ENCODE measurements around the gene C2orf42.
A peak's percentile ranks its signal among the peaks of the same experiment; 100 is the strongest.

C2orf42 gene

GRCh38 chr2:70125498-70125898 is 65.3 kb downstream of the C2orf42 start:
- Histone ChIP-seq H3K4me1 (ENCODE audit: control insufficient read depth, insufficient read depth, low read length) (peaks cover 36% of the 10 kb centered on the region), H3K4me2 (ENCODE audit: low read length) (peak overlapping the region; percentile 92), H3K4me3 (ENCODE audit: low read length) (peak overlapping the region; percentile 75), H3K9me3 (replicated peaks; ENCODE audit: low read length) (no peaks in the 10 kb centered on the region), H3K27me3 (ENCODE audit: control insufficient read depth, insufficient read depth, low read length) (no peaks in the 10 kb centered on the region), H3K36me3 (ENCODE audit: insufficient read depth, low read length) (no peaks in the 10 kb centered on the region), H3K9ac (ENCODE audit: low read depth, low read length) (peak overlapping the region; percentile 97)

GRCh38 chr2:70124983-70125480 is 65.8 kb downstream of the C2orf42 start:
- H3K4me3 ChIP-seq (ENCODE audit: low read length) = peak overlapping the region; percentile 75
- H3K4me2 ChIP-seq (ENCODE audit: low read length) = peak overlapping the region; percentile 92
- peaks cover 36% of the 10 kb centered on the region for H3K4me1 ChIP-seq (ENCODE audit: control insufficient read depth, insufficient read depth, low read length)
- H3K36me3 ChIP-seq (ENCODE audit: insufficient read depth, low read length) = no peaks in the 10 kb centered on the region
- peak overlapping the region; percentile 97 for H3K9ac ChIP-seq (ENCODE audit: low read depth, low read length)
- H3K27me3 ChIP-seq (ENCODE audit: control insufficient read depth, insufficient read depth, low read length) = no peaks in the 10 kb centered on the region
- no peaks in the 10 kb centered on the region for H3K9me3 ChIP-seq (replicated peaks; ENCODE audit: low read length)

- H3K27me3 ChIP-seq (ENCODE audit: control insufficient read depth, insufficient read depth, low read length) = no peaks in the 10 kb centered on the region
- peak overlapping the region; percentile 75 for H3K4me3 ChIP-seq (ENCODE audit: low read length)
- H3K9ac ChIP-seq (ENCODE audit: low read depth, low read length) = peak overlapping the region; percentile 97
- H3K9me3 ChIP-seq (replicated peaks; ENCODE audit: low read length) = no peaks in the 10 kb centered on the region
- no peaks in the 10 kb centered on the region for H3K36me3 ChIP-seq (ENCODE audit: insufficient read depth, low read length)
- H3K4me1 ChIP-seq (ENCODE audit: control insufficient read depth, insufficient read depth, low read length) = peaks cover 37% of the 10 kb centered on the region
- H3K4me2 ChIP-seq (ENCODE audit: low read length) = peak overlapping the region; percentile 92
Observed at GRCh38 chr2:70123829-70124116, 67.0 kb downstream of the C2orf42 start.

GRCh38 chr2:70123051-70123828 is 67.6 kb downstream of the C2orf42 start:
- H3K4me1 ChIP-seq (ENCODE audit: control insufficient read depth, insufficient read depth, low read length) = peaks cover 39% of the 10 kb centered on the region

GRCh38 chr2:70122470-70122869 is 68.3 kb downstream of the C2orf42 start:
- H3K9ac ChIP-seq (ENCODE audit: low read depth, low read length) = no peak overlapping the region
- no peak overlapping the region for H3K4me3 ChIP-seq (ENCODE audit: low read length)
- H3K9me3 ChIP-seq (replicated peaks; ENCODE audit: low read length) = no peaks in the 10 kb centered on the region
- no peaks in the 10 kb centered on the region for H3K27me3 ChIP-seq (ENCODE audit: control insufficient read depth, insufficient read depth, low read length)
- H3K36me3 ChIP-seq (ENCODE audit: insufficient read depth, low read length) = no peaks in the 10 kb centered on the region
- no peak overlapping the region for H3K4me2 ChIP-seq (ENCODE audit: low read length)
- peaks cover 38% of the 10 kb centered on the region for H3K4me1 ChIP-seq (ENCODE audit: control insufficient read depth, insufficient read depth, low read length)

More at GRCh38 chr2:70123051-70123828, 67.6 kb downstream of the C2orf42 start:
- peak overlapping the region; percentile 92 for H3K4me2 ChIP-seq (ENCODE audit: low read length)
- H3K9me3 ChIP-seq (replicated peaks; ENCODE audit: low read length) = no peaks in the 10 kb centered on the region
- H3K4me3 ChIP-seq (ENCODE audit: low read length) = peak overlapping the region; percentile 75
- H3K27me3 ChIP-seq (ENCODE audit: control insufficient read depth, insufficient read depth, low read length) = no peaks in the 10 kb centered on the region
- no peaks in the 10 kb centered on the region for H3K36me3 ChIP-seq (ENCODE audit: insufficient read depth, low read length)
- peak overlapping the region; percentile 97 for H3K9ac ChIP-seq (ENCODE audit: low read depth, low read length)

- Histone ChIP-seq H3K4me2 (ENCODE audit: low read length) (no peak overlapping the region), H3K9ac (ENCODE audit: low read depth, low read length) (no peak overlapping the region), H3K9me3 (replicated peaks; ENCODE audit: low read length) (no peaks in the 10 kb centered on the region), H3K27me3 (ENCODE audit: control insufficient read depth, insufficient read depth, low read length) (no peaks in the 10 kb centered on the region), H3K4me1 (ENCODE audit: control insufficient read depth, insufficient read depth, low read length) (peaks cover 39% of the 10 kb centered on the region), H3K36me3 (ENCODE audit: insufficient read depth, low read length) (no peaks in the 10 kb centered on the region), H3K4me3 (ENCODE audit: low read length) (no peak overlapping the region)
Observed at GRCh38 chr2:70121627-70122372, 69.0 kb downstream of the C2orf42 start.

- H3K9ac ChIP-seq (ENCODE audit: low read depth, low read length) = no peak overlapping the region
Observed at GRCh38 chr2:70118798-70119454, 71.9 kb downstream of the C2orf42 start.

GRCh38 chr2:70116936-70117552 is 73.8 kb downstream of the C2orf42 start:
- H3K9me3 ChIP-seq (replicated peaks; ENCODE audit: low read length) = no peaks in the 10 kb centered on the region
- no peaks in the 10 kb centered on the region for H3K27me3 ChIP-seq (ENCODE audit: control insufficient read depth, insufficient read depth, low read length)
- no peak overlapping the region for H3K4me2 ChIP-seq (ENCODE audit: low read length)
- H3K36me3 ChIP-seq (ENCODE audit: insufficient read depth, low read length) = no peaks in the 10 kb centered on the region
- peaks cover 36% of the 10 kb centered on the region for H3K4me1 ChIP-seq (ENCODE audit: control insufficient read depth, insufficient read depth, low read length)
- no peak overlapping the region for H3K9ac ChIP-seq (ENCODE audit: low read depth, low read length)
- H3K4me3 ChIP-seq (ENCODE audit: low read length) = no peak overlapping the region

More at GRCh38 chr2:70118798-70119454, 71.9 kb downstream of the C2orf42 start:
- H3K4me3 ChIP-seq (ENCODE audit: low read length) = no peak overlapping the region
- H3K9me3 ChIP-seq (replicated peaks; ENCODE audit: low read length) = no peaks in the 10 kb centered on the region
- no peak overlapping the region for H3K4me2 ChIP-seq (ENCODE audit: low read length)
- H3K4me1 ChIP-seq (ENCODE audit: control insufficient read depth, insufficient read depth, low read length) = peaks cover 36% of the 10 kb centered on the region
- no peaks in the 10 kb centered on the region for H3K36me3 ChIP-seq (ENCODE audit: insufficient read depth, low read length)
- no peaks in the 10 kb centered on the region for H3K27me3 ChIP-seq (ENCODE audit: control insufficient read depth, insufficient read depth, low read length)

GRCh38 chr2:70115646-70116442 is 75.0 kb downstream of the C2orf42 start:
- Histone ChIP-seq H3K4me1 (ENCODE audit: control insufficient read depth, insufficient read depth, low read length) (peaks cover 37% of the 10 kb centered on the region), H3K9me3 (replicated peaks; ENCODE audit: low read length) (no peaks in the 10 kb centered on the region), H3K4me3 (ENCODE audit: low read length) (no peak overlapping the region), H3K4me2 (ENCODE audit: low read length) (peak overlapping the region; percentile 26), H3K9ac (ENCODE audit: low read depth, low read length) (no peak overlapping the region), H3K27me3 (ENCODE audit: control insufficient read depth, insufficient read depth, low read length) (no peaks in the 10 kb centered on the region), H3K36me3 (ENCODE audit: insufficient read depth, low read length) (no peaks in the 10 kb centered on the region)

- Histone ChIP-seq H3K9me3 (replicated peaks; ENCODE audit: low read length) (no peaks in the 10 kb centered on the region), H3K27me3 (ENCODE audit: control insufficient read depth, insufficient read depth, low read length) (no peaks in the 10 kb centered on the region), H3K4me1 (ENCODE audit: control insufficient read depth, insufficient read depth, low read length) (peaks cover 40% of the 10 kb centered on the region), H3K9ac (ENCODE audit: low read depth, low read length) (peak overlapping the region; percentile 55), H3K36me3 (ENCODE audit: insufficient read depth, low read length) (no peaks in the 10 kb centered on the region), H3K4me2 (ENCODE audit: low read length) (peak overlapping the region; percentile 2), H3K4me3 (ENCODE audit: low read length) (no peak overlapping the region)
Observed at GRCh38 chr2:70113359-70114070, 77.3 kb downstream of the C2orf42 start.
